Lung (tissue), 12 donors: ENCODE results near the gene CEP170B. TPM values are rescaled to one million over a fixed set of nuclear protein-coding genes. Genes with fewer than 3 reads are reported as not detected.

Experiments used
- ATAC-seq: fragments of 200-7000 bp; cut with Tn5 transposase; one replicate; pipeline ENCODE4 v1.9.1; 2020; ENCODE audit warnings: moderate number of reproducible peaks; ENCODE audit not compliant: insufficient read depth, low FRiP score
- DNase-seq, 3 donors: peaks; one replicate each; pipeline ENCODE4 v3.0.0-alpha.2; 2013 to 2017
- H3K27ac ChIP-seq, 2 donors: one replicate each; pipeline ENCODE4 v1.5.1; 2013; ENCODE audit warnings: mild to moderate bottlenecking in 2 of 2, moderate library complexity in 2 of 2, control low read depth in 1 of 2, inconsistent platforms in 1 of 2, low read depth in 1 of 2, low read length in 1 of 2
- H3K27me3 ChIP-seq, 3 donors: one replicate each; pipeline ENCODE4 v1.5.1; 2013; ENCODE audit warnings: low read length in 2 of 3; ENCODE audit not compliant: control insufficient read depth in 3 of 3, insufficient read depth in 3 of 3
- H3K36me3 ChIP-seq, 4 donors: one replicate each; pipeline ENCODE4 v1.5.1; 2013; ENCODE audit warnings: low read length in 4 of 4, mild to moderate bottlenecking in 1 of 4, moderate library complexity in 1 of 4; ENCODE audit not compliant: control insufficient read depth in 4 of 4, insufficient read depth in 4 of 4
- H3K4me1 ChIP-seq, 5 donors: one replicate each; pipeline ENCODE4 v1.5.1; 2013; ENCODE audit warnings: low read length in 5 of 5, mild to moderate bottlenecking in 2 of 5, moderate library complexity in 1 of 5; ENCODE audit not compliant: control insufficient read depth in 5 of 5, insufficient read depth in 5 of 5
- H3K4me3 ChIP-seq: one replicate; pipeline ENCODE4 v1.5.1; 2013; ENCODE audit warnings: mild to moderate bottlenecking, control low read depth, moderate library complexity
- H3K9ac ChIP-seq, 2 donors: one replicate each; pipeline ENCODE4 v1.5.1; 2013; ENCODE audit warnings: low read length in 2 of 2, control low read depth in 1 of 2; ENCODE audit not compliant: insufficient read depth in 1 of 2
- H3K9me3 ChIP-seq, 4 donors: one replicate each; pipeline ENCODE4 v1.5.1; 2013; ENCODE audit warnings: low read length in 3 of 4, mild to moderate bottlenecking in 1 of 4, moderate library complexity in 1 of 4; ENCODE audit not compliant: control insufficient read depth in 4 of 4, insufficient read depth in 3 of 4
- CTCF ChIP-seq: IDR thresholded peaks from 2 replicates; pipeline ENCODE4 v1.5.1; 2012; ENCODE audit warnings: mild to moderate bottlenecking; ENCODE audit errors: control extremely low read depth, extremely low read depth
- WGBS, 2 donors: extraction: QIAGEN DNeasy Blood & Tissue Kit; methylation state at CpG; one replicate each; pipeline ENCODE4 v1.1.7; 2013; 5-methylcytosine and 5-hydroxymethylcytosine counted together
- polyA plus RNA-seq, 2 donors: library from polyadenylated mRNA; stranded (reverse); fragments of 200-250 nt; gene quantifications; one replicate each; pipeline ENCODE4 v1.2.1, GENCODE V29; 2013
- total RNA-seq, 2 donors: library from RNA; depleted of rRNA in 1 of 2; stranded (reverse); fragments of >200 nt in 1 of 2; gene quantifications; one replicate each; pipeline ENCODE4 v1.2.1, GENCODE V29; 2014 to 2021
- donor health status: control.
- donor health status: control.
- donor health status: Bipolar disorder and iron deficiency.
- donor health status: healthy.
- donor health status: DM: yes; HTN: yes; CAD: no.

The CEP170B gene
- total and polyA plus RNA-seq, 4 donors = 12.1 to 50.3 (median 15.1) TPM

GRCh38 chr14:104878582-104878981, 13.5 kb downstream of the CEP170B start:
- TF ChIP-seq CTCF = no peak
- peaks cover 0 to 3% (median 0%) of the 10 kb centered on the region in 5 donors for H3K4me1 ChIP-seq
- H3K27ac ChIP-seq = no peak overlapping the region
- H3K4me3 ChIP-seq = no peak overlapping the region
- no peak overlapping the region for H3K9ac ChIP-seq
- no peak for DNase-seq
- no peak for ATAC-seq
- H3K36me3 ChIP-seq = peaks cover 0 to 30% (median 7%) of the 10 kb centered on the region in 4 donors
- H3K27me3 ChIP-seq = no peaks in the 10 kb centered on the region
- no peaks in the 10 kb centered on the region for H3K9me3 ChIP-seq
- WGBS, 2 donors = 96 to 97% methylated on average over 14 of the region's 14 CpGs

GRCh38 chr14:104879201-104879982, 14.3 kb downstream of the CEP170B start:
- no peaks in the 10 kb centered on the region for H3K9me3 ChIP-seq
- H3K27ac ChIP-seq = no peak overlapping the region
- H3K36me3 ChIP-seq = peaks cover 0 to 35% (median 7%) of the 10 kb centered on the region in 4 donors
- ATAC-seq (no peak), DNase-seq (no peak)
- no peak overlapping the region for H3K9ac ChIP-seq
- H3K4me1 ChIP-seq = peaks cover 0 to 3% (median 0%) of the 10 kb centered on the region in 5 donors
- WGBS, 2 donors = 83 to 84% methylated on average over 27 to 29 of the region's 29 CpGs
- no peak for TF ChIP-seq CTCF
- no peak overlapping the region for H3K4me3 ChIP-seq
- no peaks in the 10 kb centered on the region for H3K27me3 ChIP-seq

GRCh38 chr14:104879983-104880565, 15.0 kb downstream of the CEP170B start:
- DNase-seq (no peak), ATAC-seq (no peak)
- WGBS, 2 donors = 95 to 97% methylated on average over 15 of the region's 15 CpGs
- Histone ChIP-seq H3K9me3 (no peaks in the 10 kb centered on the region), H3K4me1 (peaks cover 0 to 3% (median 0%) of the 10 kb centered on the region in 5 donors), H3K36me3 (peaks cover 0 to 37% (median 7%) of the 10 kb centered on the region in 4 donors), H3K27ac (no peak overlapping the region), H3K27me3 (no peaks in the 10 kb centered on the region), H3K9ac (no peak overlapping the region), H3K4me3 (no peak overlapping the region)
- TF ChIP-seq CTCF = no peak
